HepG2 (cell line): ENCODE measurements around the gene KCNK15. TPM values are rescaled to one million over a fixed set of nuclear protein-coding genes. Genes with fewer than 3 reads are reported as not detected.

Experiments
- ARNTL ChIP-seq: sonication (generic); formaldehyde crosslinking; IDR thresholded peaks from 2 replicates; pipeline ENCODE4 v1.4.0; 2020; ENCODE audit warnings: mild to moderate bottlenecking, missing genetic modification reagents
- BORCS8-MEF2B ChIP-seq: sonication (generic); formaldehyde crosslinking; IDR thresholded peaks from 2 replicates; pipeline ENCODE4 v1.8.0; 2022; ENCODE audit warnings: mild to moderate bottlenecking, missing genetic modification reagents
- CENPBD1 ChIP-seq: sonication (generic); formaldehyde crosslinking; IDR thresholded peaks from 2 replicates; pipeline ENCODE4 v1.8.0; 2022; ENCODE audit warnings: missing genetic modification reagents, low read depth, mild to moderate bottlenecking, borderline replicate concordance
- DR1 ChIP-seq: sonication (generic); formaldehyde crosslinking; IDR thresholded peaks from 2 replicates; pipeline ENCODE4 v1.8.0; 2021; ENCODE audit warnings: mild to moderate bottlenecking, missing genetic modification reagents, inconsistent platforms
- HIC2 ChIP-seq: sonication (generic); formaldehyde crosslinking; IDR thresholded peaks from 2 replicates; pipeline ENCODE4 v1.9.0; 2022; ENCODE audit warnings: low read depth, missing genetic modification reagents
- HOXA5 ChIP-seq: sonication (generic); formaldehyde crosslinking; IDR thresholded peaks from 2 replicates; pipeline ENCODE4 v1.4.0; 2020; ENCODE audit warnings: missing genetic modification reagents
- MEF2D ChIP-seq: sonication (generic); formaldehyde crosslinking; IDR thresholded peaks from 2 replicates; pipeline ENCODE4 v1.5.1; 2020; ENCODE audit warnings: mild to moderate bottlenecking, missing genetic modification reagents
- NCOA5 ChIP-seq: sonication (generic); formaldehyde crosslinking; IDR thresholded peaks from 2 replicates; pipeline ENCODE4 v1.4.0; 2020; ENCODE audit warnings: missing genetic modification reagents
- NPAS2 ChIP-seq: sonication (generic); formaldehyde crosslinking; IDR thresholded peaks from 2 replicates; pipeline ENCODE4 v1.8.0; 2022; ENCODE audit warnings: mild to moderate bottlenecking, missing genetic modification reagents, borderline replicate concordance
- NR2C2 ChIP-seq: sonication (generic); formaldehyde crosslinking; IDR thresholded peaks from 2 replicates; pipeline ENCODE4 v1.4.0; 2020; ENCODE audit warnings: missing genetic modification reagents, mild to moderate bottlenecking, moderate library complexity, borderline replicate concordance
- RARA ChIP-seq: IDR thresholded peaks from 2 replicates; pipeline ENCODE4 v1.6.1; 2016; ENCODE audit warnings: missing genetic modification reagents, missing compliant biosample characterization
- SMAD3 ChIP-seq: sonication (generic); formaldehyde crosslinking; IDR thresholded peaks from 2 replicates; pipeline ENCODE4 v1.4.0; 2020; ENCODE audit warnings: missing genetic modification reagents
- TMF1 ChIP-seq: sonication (generic); formaldehyde crosslinking; IDR thresholded peaks from 2 replicates; pipeline ENCODE4 v1.8.1; 2022; ENCODE audit warnings: low read depth, missing genetic modification reagents
- ZBTB25 ChIP-seq: IDR thresholded peaks from 2 replicates; pipeline ENCODE4 v1.6.1; 2018; ENCODE audit warnings: missing genetic modification reagents
- ZBTB26 ChIP-seq: IDR thresholded peaks from 2 replicates; pipeline ENCODE4 v1.6.1; 2016; ENCODE audit warnings: missing compliant biosample characterization, missing genetic modification reagents, borderline replicate concordance
- ZMYM3 ChIP-seq: sonication (generic); formaldehyde crosslinking; IDR thresholded peaks from 2 replicates; pipeline ENCODE4 v1.5.1; 2020; ENCODE audit warnings: mild to moderate bottlenecking, missing genetic modification reagents
- ZNF10 ChIP-seq: sonication (generic); formaldehyde crosslinking; IDR thresholded peaks from 2 replicates; pipeline ENCODE4 v1.4.0; 2020; ENCODE audit warnings: mild to moderate bottlenecking, low read depth, missing genetic modification reagents, borderline replicate concordance
- ZNF124 ChIP-seq: sonication (generic); formaldehyde crosslinking; IDR thresholded peaks from 2 replicates; pipeline ENCODE4 v1.4.0; 2020; ENCODE audit warnings: missing genetic modification reagents
- ZNF549 ChIP-seq: sonication (generic); formaldehyde crosslinking; IDR thresholded peaks from 2 replicates; pipeline ENCODE4 v1.5.0; 2020; ENCODE audit warnings: missing genetic modification reagents
- ZNF607 ChIP-seq: sonication (generic); formaldehyde crosslinking; IDR thresholded peaks from 2 replicates; pipeline ENCODE4 v1.5.1; 2020; ENCODE audit warnings: missing genetic modification reagents, mild to moderate bottlenecking, borderline replicate concordance
- ZUFSP ChIP-seq: sonication (generic); formaldehyde crosslinking; IDR thresholded peaks from 2 replicates; pipeline ENCODE4 v1.9.0; 2021; ENCODE audit warnings: missing genetic modification reagents, mild to moderate bottlenecking, borderline replicate concordance
- ZXDC ChIP-seq: sonication (generic); formaldehyde crosslinking; IDR thresholded peaks from 2 replicates; pipeline ENCODE4 v1.5.0; 2020; ENCODE audit warnings: mild to moderate bottlenecking, missing genetic modification reagents
- polyA plus RNA-seq, 8 experiments: library from polyadenylated mRNA; depleted of rRNA in 3 of 8; stranded (reverse) in 7 of 8; unstranded in 1 of 8; fragments of >200 nt; fragmentation: Illumina TruSeq in 4 of 8; extraction: Trizol in 4 of 8; gene quantifications; 2 replicates each; pipeline versions ENCODE4 v1.2.1 to v1.2.3, GENCODE V29; 2011 to 2016; ENCODE audit warnings: low read depth in 4 of 8, missing spikeins in 1 of 8, mixed read lengths in 1 of 8; ENCODE audit not compliant: insufficient read depth in 1 of 8
- total RNA-seq, 5 experiments: library from RNA; depleted of rRNA; stranded (reverse); fragments of >200 nt; fragmentation: Illumina TruSeq; extraction: Trizol; gene quantifications; 2 replicates each; pipeline ENCODE4 v1.2.3, GENCODE V29; 2016; ENCODE audit warnings: low read depth in 1 of 5

Gene KCNK15
- total and polyA plus RNA-seq, 2 of the 13 experiments (the other 11 are each of a cell fraction or from before 2014, with no cell fraction given), result 0.03 TPM; not detected in 1

GRCh38 chr20:44776980-44777379 is 31.3 kb downstream of the KCNK15 start (continued):
- TF ChIP-seq ZBTB25 (CRISPR knock-in tag) (peak; percentile 74; the same call in 1 of the 2 replicates), DR1 (CRISPR knock-in tag) (no peak), MEF2D (CRISPR knock-in tag) (no peak), ZNF124 (CRISPR knock-in tag) (peak; percentile 82; the same call in 1 of the 2 replicates), TMF1 (CRISPR knock-in tag) (0 out of 2 replicates have a peak, but pooled peaks have one; percentile 77), BORCS8-MEF2B (CRISPR knock-in tag) (peak; percentile 61; the same call in 1 of the 2 replicates), ARNTL (0 out of 2 replicates have a peak, but pooled peaks have one; percentile 51), HOXA5 (CRISPR knock-in tag) (0 out of 2 replicates have a peak, but pooled peaks have one; percentile 70), ZBTB26 (CRISPR knock-in tag) (no peak), ZNF607 (CRISPR knock-in tag) (peak; percentile 71), CENPBD1 (CRISPR knock-in tag) (no peak), NCOA5 (CRISPR knock-in tag) (no peak), ZNF549 (no peak), NR2C2 (CRISPR knock-in tag) (no peak), NPAS2 (CRISPR knock-in tag) (no peak), SMAD3 (no peak; the same call in 1 of the 2 replicates), ZNF10 (CRISPR knock-in tag) (no peak), RARA (CRISPR knock-in tag) (peak; percentile 62), ZMYM3 (CRISPR knock-in tag) (no peak), HIC2 (CRISPR knock-in tag) (no peak), ZXDC (no peak), ZUFSP (CRISPR knock-in tag) (no peak)
